HG03159 (cell line): Measurements from ENCODE around the gene DYSF.

Experiments used
- ATAC-seq: cut with Tn5 transposase; IDR thresholded peaks from one replicate; pipeline ENCODE4 v1.9.1; 2021; ENCODE audit warnings: mild to moderate bottlenecking, moderate library complexity; ENCODE audit not compliant: unreplicated experiment

DYSF gene

DNA sequence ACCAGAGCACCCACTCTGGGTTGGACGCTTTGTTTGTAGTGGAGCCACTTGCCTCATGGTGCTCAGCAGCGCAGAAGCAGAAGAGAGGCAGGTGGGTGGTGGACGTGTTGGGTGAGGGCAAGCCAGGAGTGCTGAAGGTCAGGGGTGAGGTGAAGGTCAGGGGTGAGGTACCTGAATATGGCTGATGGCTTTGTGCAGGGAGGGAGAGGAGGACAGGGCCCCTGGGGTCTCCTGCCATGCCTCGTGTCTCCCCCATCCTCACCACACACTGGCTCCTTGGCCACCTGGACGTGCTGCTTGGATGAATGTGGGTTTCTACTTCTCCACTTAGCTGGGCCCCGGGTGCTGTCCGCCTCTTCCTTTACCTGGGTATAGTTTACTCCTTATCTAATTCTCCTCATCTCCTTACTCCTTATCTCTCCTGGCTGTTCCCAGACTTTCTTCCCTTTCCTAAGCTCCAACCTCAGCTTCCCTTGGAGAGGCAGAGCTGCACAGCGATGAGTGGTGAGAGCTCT lies 68.1 kb downstream of the DYSF start:
- no peak for ATAC-seq

DNA sequence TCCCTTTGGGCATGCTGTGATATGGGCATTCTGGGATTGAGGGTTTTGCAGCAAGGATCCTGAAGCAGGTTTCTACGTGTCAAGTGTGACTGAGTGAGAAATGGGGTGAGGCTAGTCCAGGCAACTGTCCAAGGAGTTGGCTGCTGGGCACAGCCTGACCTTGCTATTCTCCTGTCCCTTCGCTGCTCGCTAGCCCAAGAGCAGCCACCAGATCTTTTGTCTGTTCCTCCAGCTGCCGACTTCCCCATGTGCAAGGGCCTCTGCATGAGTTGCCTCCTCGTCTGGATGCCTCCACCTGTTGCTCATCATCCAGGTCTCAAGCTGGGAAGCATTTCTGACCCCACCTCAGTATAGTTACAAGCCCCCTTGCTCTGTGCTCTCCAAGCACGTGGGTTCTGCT lies 71.1 kb downstream of the DYSF start:
- no peak for ATAC-seq

DNA sequence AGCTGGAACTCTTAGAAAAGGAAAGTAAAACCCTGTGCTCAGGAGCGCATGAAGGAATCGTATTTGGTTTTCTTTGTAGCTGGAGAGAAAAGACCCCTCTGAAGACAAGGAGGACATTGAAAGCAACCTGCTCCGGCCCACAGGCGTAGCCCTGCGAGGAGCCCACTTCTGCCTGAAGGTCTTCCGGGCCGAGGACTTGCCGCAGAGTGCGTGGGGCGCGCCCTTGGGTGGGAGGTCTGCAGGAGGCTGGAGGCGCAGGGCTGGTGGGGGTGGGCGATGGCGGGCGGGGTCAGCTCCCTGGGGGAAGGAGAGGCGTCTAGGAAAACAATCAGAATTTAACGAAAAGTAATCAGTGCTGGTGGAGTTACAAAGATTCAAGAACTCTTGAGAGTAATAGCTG lies 72.8 kb downstream of the DYSF start:
- ATAC-seq, result no peak

DNA sequence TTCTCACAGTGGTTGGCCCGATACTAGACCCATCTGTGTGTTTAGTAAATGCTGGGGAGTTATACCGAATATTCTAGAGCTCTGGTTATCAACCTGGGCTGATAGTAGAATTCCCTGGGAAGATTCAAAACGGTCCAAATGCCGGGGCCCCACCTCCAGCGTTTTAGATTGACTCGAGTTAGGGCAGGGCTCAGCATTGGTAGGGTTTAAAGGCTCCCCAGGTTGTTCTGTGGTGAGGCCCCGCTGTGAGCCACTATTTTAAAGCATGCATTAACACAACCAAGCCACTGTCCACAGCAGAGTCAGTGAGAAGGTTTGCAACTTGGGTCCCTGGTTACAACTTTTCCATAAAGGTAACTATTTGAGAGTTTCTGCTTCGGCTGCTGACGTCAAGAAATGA lies 73.6 kb downstream of the DYSF start:
- no peak for ATAC-seq

DNA sequence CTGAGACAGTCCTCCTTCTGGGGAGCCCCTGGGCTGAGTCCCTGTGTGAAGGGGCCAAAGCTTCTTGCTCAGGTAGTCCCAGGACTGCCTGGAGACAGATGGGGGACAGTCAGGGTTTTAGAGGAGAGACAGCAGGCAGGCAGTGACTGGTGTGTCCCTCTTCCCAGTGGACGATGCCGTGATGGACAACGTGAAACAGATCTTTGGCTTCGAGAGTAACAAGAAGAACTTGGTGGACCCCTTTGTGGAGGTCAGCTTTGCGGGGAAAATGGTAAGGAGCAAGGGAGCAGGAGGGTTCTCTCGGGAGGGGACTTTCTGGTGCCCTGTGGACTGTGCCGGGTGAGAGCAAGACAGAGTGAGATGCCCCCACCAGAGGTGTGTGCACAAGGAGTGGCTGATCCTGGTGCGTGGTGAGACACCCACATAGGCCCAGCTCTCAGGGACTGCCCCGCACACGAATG lies 74.8 kb downstream of the DYSF start:
- ATAC-seq, result no peak

DNA sequence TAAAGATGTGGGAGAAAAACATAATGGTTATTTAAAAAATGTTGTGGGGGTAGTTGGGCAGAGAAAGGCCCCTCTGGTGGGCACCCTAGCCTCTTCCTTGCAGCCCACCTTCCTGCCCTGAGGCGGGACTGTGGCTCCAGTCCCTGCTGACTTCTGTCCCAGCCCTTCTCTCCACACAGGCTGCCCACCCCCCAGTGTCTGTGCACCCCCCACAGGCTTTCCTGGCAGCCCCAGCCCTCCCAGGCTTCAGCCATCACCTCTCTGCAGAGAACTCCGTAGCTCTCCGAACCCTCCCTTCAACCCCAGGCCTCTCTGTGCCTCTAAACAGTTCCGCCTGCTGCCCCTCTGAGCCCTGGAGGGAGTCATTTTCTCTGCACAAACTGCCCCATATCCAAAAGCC lies 75.4 kb downstream of the DYSF start:
- no peak for ATAC-seq

DNA sequence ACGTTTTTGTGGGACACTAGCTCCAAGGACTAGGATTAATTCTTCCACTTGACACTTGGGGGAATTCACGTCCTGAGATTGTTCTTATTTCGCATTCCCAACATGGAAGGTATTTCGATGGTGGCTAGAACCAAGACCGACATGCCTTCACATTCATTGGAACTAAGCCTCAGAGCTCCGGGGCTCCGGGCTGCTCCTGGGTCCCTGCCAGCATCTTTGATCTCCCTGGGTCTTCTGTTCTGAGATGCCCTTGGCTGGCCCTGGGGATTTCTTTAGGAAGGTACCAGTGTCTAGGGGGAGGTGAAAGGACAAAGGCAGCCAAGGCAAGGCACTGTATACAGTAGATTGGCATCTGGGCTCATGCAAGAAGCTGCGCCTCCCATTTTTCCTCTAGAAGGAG lies 76.8 kb downstream of the DYSF start:
- no peak for ATAC-seq

DNA sequence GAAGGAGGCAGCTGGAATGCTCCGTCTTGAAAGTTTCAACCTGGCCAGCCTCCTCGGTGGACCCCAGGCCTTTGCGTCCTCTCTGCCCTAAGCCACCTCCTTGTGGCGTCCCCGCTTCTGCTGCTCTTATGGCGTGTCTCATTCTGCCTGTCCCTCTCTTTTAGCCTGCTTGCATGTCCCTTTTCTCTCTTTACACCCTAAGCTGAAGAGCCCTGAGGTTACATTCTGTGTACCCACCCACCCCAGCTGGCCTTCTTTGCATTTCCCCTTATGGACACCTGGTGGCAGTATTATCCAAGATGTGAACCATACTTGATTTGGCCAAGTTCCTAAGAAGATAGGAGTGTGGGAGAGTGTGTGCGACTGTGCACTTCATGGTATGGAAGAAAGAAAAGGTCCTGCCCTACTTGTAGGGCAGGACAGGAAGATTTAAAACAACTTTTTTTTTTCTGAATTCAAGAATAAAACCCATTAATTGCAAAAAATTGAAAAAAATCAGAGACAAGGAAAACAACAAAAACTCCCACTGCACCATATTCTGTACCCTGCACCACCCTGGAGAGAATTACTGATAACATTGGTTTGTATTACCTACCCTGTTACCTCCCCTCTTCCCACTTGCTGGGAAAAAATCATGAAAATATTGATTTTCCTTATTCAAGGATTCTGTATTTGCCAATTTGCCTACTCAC lies 77.4 kb downstream of the DYSF start:
- ATAC-seq, result no peak

DNA sequence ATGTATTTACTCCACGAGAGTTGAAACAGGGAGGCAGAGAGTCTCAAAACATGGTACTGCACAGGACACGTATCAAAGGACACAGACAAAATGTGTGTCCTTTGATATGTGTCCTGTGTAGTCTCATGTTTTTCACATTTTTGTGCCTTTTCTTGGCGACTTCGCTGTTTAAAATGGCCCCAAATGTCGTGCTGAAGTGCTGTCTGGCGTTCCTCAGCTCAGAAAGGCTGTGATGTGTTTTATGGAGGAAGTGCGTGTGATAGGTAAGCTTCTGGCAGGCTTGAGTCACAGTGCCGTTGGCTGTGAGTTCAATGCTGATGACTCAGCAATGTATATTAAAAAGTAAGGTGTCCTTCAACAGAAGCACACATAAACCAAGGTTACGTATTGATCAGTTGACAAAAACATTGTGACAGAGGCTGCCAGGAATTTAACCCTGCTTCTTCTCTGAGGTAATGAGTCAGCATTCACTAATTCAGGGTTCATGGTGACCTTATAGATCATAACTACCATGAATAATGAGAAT lies 78.2 kb downstream of the DYSF start:
- no peak for ATAC-seq

DNA sequence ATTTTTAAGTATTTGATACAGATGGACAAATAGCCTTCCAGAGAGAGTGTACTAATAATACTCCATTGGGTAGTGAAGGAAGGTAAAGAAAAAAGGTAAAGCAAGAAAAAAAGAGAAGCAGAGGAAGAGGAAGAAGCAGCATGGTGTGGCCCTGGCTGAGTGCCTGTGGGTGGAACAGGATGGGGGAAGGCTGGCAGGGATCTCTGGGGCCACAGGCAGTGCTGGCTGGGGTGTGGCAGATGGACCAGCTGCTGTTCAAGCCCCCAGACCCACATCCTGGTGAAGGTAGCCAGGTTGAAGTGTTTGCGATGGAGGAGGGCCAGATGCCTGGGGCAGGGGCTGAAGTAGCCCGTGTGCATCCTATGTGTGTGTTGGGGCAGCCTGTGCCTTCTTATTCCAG lies 79.0 kb downstream of the DYSF start:
- ATAC-seq, result no peak

DNA sequence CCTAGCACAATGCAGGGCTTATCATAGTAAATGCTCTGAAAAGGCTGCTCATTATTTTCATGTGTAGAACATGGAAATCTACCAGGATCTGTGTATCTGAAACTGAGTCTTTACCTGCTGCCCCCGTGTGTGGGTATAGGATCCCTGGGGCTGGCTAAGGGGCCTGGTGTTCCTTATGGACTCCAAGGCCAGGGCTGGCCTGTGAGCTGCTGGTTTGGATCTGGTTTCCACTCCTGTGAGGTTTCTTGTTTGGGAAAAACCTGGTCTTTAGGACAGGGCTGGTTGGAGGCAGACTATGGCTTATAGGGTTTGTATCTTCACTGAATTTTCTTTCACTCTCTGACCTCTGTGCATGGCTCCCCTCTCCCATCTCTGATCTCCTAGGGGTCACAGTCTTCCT lies 80.8 kb downstream of the DYSF start:
- no peak for ATAC-seq

DNA sequence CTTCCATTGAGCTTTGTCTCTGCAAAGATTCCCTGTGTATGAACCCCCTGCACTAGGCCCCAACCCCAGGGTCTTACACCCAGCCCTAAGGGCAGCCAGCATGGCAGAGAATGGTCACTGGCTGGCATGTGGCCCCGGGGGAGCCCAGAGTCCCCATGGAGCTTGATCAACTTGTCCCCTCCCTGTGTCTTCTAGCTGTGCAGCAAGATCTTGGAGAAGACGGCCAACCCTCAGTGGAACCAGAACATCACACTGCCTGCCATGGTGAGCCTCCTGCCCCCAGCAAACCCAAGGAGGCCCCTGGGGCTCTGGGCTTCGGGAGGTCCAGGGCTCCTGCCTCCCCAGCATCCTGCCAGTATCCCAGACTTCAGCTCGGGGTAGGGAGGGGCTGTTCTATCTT lies 81.5 kb downstream of the DYSF start:
- ATAC-seq, result no peak

DNA sequence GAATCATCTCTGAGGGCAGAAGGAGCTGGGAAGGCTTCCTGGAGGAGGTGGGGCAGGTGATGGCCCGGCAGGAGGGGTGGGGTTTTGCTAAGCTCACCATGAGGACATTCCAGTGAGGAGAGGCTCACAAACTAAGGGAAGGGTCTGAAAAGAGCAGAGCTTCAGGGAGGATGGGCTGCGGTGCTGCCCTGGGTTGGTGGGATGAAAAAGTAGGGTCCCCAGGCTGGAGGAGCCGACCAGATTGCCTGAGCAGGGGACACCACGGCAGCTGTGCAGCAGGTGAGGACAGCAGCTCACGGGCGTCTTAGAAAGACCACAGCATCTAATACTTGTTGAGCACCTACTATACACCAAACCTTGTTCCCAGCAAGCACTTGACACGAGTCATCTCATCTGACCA lies 82.2 kb downstream of the DYSF start:
- no peak for ATAC-seq

DNA sequence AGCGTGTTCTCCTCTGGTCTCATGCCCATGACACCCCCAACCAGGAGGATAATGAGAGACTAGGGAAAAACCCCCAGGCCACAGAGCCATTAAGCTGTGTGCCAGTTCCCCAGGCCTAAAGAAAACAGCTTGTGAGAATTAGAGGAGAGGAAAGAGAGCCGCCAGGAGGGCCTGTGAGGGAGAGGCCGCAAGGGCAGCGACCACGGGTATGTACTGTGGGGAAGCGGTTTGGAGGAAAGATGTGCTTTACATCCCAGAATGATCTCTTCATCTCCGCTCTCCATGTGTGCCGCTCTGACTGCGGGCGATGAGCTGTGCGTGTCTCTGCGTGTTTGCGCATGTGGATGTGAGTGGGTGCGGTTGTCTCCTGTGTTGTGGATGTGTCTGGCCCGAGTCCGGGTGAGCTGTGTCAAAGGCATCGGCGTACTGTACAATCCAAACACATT lies 82.9 kb downstream of the DYSF start:
- no peak for ATAC-seq

DNA sequence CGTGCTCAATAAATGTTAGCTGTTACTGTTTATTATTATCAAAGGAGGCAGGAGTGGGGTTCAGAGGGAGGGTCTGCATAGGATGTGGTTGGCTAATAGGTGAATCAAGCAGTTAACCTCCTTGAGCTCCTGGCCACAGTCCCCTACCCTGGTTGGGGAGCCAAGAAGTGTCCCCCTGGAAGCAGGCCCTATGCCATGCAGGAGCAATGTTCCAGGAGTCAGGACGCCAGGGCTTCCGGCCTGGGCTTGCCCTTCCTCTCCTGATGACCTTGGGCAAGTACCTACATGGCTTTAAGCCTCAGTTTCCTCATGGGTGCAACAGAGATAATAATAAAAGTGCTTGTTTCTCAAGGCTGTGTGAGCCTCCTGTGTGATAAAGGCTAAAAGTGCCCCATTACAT lies 84.9 kb downstream of the DYSF start:
- ATAC-seq, result no peak

DNA sequence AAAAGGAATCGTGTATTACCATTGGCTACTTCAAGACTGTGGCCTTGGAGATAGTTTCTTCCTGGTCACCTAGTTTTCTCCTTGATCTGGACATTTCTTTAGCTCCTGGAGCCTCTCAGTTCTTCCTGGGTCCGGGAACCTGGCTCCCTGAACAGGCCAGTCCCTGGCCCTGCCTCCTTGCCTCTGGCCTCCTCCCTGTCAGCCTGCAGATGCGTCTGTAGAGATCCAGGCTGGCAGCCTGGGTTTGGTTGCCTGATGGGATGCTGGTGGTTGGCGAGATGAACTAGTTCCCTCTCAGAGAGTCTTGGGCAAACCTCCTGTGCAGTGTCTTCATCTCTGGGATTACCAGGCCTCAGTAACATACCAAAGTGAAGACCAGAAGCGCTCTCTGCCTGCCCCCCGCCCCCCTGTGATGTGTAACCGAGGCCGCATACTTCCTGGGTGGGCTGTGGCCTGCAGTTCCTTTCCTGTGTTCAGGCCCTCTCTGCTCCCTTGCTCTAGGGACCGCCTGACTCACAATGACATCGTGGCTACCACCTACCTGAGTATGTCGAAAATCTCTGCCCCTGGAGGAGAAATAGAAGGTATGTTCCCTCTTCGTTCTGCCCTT lies 85.4 kb downstream of the DYSF start:
- no peak for ATAC-seq

DNA sequence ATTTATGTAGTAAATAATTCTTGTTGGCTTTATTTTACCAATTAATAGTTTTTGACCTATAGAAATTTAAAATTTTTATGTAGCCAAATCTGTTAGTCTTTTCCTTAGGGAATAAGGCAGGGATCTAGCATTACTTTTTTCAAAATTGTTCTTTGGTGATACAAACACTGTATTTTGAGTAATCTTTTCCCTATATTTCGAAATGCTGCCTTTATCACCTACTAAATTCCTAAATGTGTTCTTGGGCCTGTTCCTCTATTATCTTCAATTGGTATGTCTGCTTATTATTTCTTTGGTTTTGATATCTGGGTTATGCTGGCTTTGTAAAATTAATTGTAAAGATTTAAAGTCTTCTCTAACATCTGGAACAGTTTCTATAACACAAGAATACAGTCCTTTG lies 87.5 kb downstream of the DYSF start:
- no peak for ATAC-seq

DNA sequence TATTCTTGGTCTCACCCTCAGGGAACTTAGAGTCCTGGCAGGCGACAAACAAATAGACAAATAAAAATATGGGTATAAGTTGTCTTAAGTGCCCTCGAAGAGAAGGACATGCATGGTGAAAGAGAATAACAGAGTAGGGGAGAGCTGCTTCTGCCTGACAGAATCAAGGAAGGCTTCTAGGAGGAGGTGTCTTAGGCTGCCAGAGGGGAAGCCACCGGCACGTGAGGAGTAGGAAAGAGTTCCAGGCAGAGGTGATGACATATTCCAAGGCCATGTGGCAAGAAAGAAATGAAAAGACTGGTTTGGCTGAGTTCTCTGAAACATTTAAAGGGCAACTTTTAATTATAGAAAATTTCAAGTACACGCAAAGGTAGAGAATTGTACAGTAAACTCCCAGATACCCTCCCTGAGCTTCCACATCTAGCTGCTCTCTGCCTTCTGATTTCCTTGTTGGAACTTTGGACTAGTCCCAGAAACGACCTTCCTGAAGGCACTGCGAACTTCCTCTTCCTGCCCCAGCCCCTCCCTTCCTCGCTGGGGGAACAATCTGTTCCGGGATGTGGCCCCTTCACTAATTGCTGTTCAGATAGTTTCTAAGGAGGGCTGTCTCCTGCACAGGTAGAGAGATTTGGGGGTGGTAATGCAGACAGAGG lies 91.7 kb downstream of the DYSF start:
- ATAC-seq, result no peak

DNA sequence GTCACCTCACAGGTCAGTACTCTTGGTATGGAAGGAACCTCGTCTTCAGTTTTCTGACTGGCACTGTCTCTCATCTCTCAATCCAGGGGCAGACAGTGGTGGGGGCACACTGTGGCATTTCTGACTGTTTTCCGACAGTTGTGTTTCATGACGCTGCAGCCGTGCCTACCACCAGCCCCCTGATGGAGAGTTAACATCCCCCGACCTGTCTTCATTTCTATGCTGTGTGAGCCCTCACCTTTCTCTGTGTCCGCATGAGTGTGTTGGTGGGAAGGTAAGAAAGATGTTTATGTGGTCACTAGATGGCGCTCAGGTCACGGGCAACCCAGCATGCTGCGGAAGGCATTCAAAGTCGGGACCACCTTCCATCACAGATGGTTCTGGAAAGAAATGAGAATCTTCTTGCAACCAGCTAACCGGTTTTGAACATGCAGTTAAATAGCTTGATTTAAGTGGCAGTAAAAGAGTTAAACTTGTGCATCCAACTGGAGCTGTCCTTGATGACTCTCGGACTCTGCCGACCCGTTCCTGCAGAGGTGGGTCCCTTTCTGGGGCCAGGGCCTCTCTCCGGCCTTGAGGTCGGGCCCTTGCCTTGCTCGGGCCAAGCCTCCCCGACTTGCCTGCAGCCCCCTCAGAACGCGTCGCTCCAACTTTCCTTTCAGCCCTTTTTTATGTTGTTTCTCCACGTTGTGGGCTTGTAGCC lies 92.4 kb downstream of the DYSF start:
- ATAC-seq, result peak; percentile 66

DNA sequence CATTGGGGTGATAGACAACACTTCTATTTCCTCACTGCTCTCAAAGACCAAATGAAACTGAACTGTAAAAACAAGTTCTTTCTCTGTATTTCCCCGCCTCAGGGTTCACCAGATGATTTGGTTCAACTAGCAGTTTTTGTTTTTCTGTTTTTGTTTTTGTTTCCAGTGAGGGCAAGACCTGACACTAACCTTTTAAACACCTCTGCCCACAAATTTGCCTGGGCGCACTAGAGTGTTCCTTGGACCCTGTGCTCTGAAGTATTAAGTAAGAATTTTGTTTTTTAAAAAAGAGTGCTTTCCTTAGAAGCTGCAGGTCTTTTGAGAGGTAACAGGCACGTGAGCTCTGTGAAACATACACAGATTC lies 92.9 kb downstream of the DYSF start:
- ATAC-seq, result no peak

DNA sequence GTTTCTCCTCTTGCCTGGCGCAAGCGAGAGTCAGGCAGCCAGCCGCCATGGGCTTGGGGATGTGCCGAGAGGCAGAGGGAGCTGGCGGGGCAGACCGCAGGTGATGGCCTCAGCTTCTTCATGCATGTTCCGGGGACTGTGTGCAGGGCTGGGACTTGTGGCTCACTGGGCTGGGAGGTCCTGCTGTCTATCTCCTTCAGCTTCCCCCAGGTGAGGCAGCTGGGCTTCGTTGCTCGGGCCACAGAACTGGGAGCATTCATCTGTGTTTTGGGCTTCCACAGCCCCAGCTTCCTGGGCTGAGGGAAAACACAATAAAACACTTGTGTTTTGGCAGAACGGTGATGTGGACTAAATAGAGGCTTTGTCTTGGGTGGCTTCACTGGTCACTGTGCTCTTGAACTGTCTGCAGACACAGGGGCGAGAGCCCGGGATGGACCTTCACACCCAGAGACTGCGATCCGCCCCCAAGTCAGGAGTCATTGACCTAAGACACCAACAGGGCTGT lies 93.5 kb downstream of the DYSF start:
- ATAC-seq, result no peak
